ENCODE results near the gene SMIM35. TPM values are rescaled to one million over a fixed set of nuclear protein-coding genes. Genes with fewer than 3 reads are reported as not detected.
A peak's percentile ranks its signal among the peaks of the same experiment; 100 is the strongest.

The SMIM35 gene
- total RNA-seq, 4 donors from 2014 or later: not detected

DNA sequence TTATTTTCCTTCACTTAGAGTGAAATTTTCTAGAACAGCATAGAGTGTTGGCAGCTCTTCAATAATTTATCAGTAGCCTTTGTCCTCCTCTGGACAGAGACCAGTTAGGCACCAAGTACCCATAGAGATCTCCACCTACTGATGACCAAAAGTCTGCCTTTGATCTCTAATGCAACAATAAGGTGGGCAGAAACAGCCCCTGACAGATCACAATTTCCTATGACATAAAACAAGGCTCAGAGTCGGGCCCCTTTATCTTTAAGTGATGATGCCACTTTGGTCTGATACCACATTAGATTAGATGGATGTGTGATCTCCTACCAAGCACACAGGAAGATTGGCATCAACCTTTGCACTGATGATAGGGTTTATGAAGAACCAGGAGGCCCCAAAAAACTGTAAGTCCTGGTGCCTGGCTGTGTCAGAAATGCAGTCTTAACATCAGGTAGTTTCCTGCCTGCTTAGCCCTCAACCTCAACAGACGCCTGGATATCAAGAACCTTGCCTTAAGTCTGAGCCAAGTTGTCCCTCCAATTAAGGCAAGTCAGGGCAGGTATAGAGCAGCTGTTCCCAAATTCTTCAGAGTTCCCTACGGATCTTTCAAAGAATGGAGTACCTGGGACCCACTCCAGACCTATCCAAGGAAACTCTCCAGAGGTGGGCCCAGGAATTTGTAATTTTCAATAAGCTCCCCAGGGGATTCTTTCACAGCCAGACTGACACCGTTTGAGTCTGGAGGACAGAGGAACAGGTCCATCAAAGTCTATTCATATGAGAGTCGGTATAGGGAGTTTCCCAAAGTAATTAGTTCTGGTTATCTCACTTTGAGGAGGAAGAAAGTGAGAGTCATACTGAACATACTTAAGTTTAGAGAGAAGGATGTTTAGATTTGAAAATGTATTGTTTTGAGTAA is 40.5 kb downstream of the SMIM35 start:
- Histone ChIP-seq H3K27ac (peak overlapping the region in 1 of 4 donors; percentile 2), H3K9me3 (no peaks in the 10 kb centered on the region), H3K4me3 (no peak overlapping the region), H3K27me3 (no peaks in the 10 kb centered on the region), H3K4me1 (peaks cover 0 to 4% (median 2%) of the 10 kb centered on the region in 4 donors), H3K36me3 (no peaks in the 10 kb centered on the region)
- peak in 1 of 3 donors; percentile 48 for DNase-seq
- TF ChIP-seq, protein P1, sequence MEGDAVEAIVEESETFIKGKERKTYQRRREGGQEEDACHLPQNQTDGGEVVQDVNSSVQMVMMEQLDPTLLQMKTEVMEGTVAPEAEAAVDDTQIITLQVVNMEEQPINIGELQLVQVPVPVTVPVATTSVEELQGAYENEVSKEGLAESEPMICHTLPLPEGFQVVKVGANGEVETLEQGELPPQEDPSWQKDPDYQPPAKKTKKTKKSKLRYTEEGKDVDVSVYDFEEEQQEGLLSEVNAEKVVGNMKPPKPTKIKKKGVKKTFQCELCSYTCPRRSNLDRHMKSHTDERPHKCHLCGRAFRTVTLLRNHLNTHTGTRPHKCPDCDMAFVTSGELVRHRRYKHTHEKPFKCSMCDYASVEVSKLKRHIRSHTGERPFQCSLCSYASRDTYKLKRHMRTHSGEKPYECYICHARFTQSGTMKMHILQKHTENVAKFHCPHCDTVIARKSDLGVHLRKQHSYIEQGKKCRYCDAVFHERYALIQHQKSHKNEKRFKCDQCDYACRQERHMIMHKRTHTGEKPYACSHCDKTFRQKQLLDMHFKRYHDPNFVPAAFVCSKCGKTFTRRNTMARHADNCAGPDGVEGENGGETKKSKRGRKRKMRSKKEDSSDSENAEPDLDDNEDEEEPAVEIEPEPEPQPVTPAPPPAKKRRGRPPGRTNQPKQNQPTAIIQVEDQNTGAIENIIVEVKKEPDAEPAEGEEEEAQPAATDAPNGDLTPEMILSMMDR (IDR thresholded peaks at IDR 0.05): no peak
- no peak for TF ChIP-seq POLR2A (IDR thresholded peaks at IDR 0.05)

- Histone ChIP-seq H3K27ac (no peak overlapping the region), H3K4me3 (no peak overlapping the region), H3K4me1 (no peaks in the 10 kb centered on the region), H3K27me3 (no peaks in the 10 kb centered on the region), H3K9me3 (no peaks in the 10 kb centered on the region), H3K36me3 (no peaks in the 10 kb centered on the region)
- TF ChIP-seq POLR2A (IDR thresholded peaks at IDR 0.05): no peak
- TF ChIP-seq, protein P1 (IDR thresholded peaks at IDR 0.05): no peak
- no peak for DNase-seq
These were observed 41.6 kb downstream of the SMIM35 start for GRCh38 chr11:118045191-118045590.

- TF ChIP-seq POLR2A (IDR thresholded peaks at IDR 0.05): no peak
- TF ChIP-seq, protein P1 (IDR thresholded peaks at IDR 0.05): no peak
- H3K27me3 ChIP-seq: no peaks in the 10 kb centered on the region
- H3K4me1 ChIP-seq: no peaks in the 10 kb centered on the region
- no peaks in the 10 kb centered on the region for H3K36me3 ChIP-seq
- no peak overlapping the region for H3K4me3 ChIP-seq
- no peak overlapping the region for H3K27ac ChIP-seq
- no peaks in the 10 kb centered on the region for H3K9me3 ChIP-seq
- no peak for DNase-seq
These were observed 44.0 kb downstream of the SMIM35 start for GRCh38 chr11:118042796-118043195.

DNA sequence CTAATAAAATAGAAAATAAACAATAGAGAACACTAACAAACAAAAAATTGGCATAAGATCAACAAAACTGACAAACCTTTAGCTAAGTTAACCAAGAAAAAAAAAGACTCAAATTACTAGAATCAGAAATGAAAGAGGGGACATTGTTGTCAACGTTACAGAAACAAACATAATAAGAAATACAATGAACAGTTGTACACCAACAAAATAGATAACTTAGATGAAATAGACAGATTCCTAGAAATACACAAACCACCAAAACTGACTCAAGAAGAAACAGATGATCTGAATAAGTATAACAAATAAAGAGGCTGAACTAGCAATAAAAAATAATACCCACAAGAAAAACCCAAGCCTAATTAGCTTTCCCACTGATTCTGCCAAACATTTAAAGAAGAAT is 44.6 kb downstream of the SMIM35 start:
- H3K27ac ChIP-seq: no peak overlapping the region
- TF ChIP-seq, protein P1 (IDR thresholded peaks at IDR 0.05): no peak
- TF ChIP-seq POLR2A (IDR thresholded peaks at IDR 0.05): no peak
- no peaks in the 10 kb centered on the region for H3K4me1 ChIP-seq

GRCh38 chr11:118033443-118033842 is 53.3 kb downstream of the SMIM35 start:
- no peak overlapping the region for H3K27ac ChIP-seq
- no peaks in the 10 kb centered on the region for H3K4me1 ChIP-seq
- TF ChIP-seq POLR2A (IDR thresholded peaks at IDR 0.05): no peak
- no peak for DNase-seq
- H3K9me3 ChIP-seq: no peaks in the 10 kb centered on the region
- H3K36me3 ChIP-seq: no peaks in the 10 kb centered on the region
- H3K4me3 ChIP-seq: no peak overlapping the region
- H3K27me3 ChIP-seq: no peaks in the 10 kb centered on the region

More for the DNA sequence above, 44.6 kb downstream of the SMIM35 start:
- H3K27me3 ChIP-seq: no peaks in the 10 kb centered on the region
- no peak overlapping the region for H3K4me3 ChIP-seq
- no peak for DNase-seq
- no peaks in the 10 kb centered on the region for H3K36me3 ChIP-seq
- H3K9me3 ChIP-seq: no peaks in the 10 kb centered on the region

GRCh38 chr11:118028626-118029025 is 58.1 kb downstream of the SMIM35 start:
- Histone ChIP-seq H3K27me3 (no peaks in the 10 kb centered on the region), H3K27ac (no peak overlapping the region), H3K36me3 (no peaks in the 10 kb centered on the region), H3K9me3 (no peaks in the 10 kb centered on the region), H3K4me3 (no peak overlapping the region), H3K4me1 (no peaks in the 10 kb centered on the region)
- DNase-seq: no peak
- TF ChIP-seq, protein P1 (IDR thresholded peaks at IDR 0.05): no peak
- TF ChIP-seq POLR2A (IDR thresholded peaks at IDR 0.05): no peak
